ENCODE measurements around the gene PLCD1.

PLCD1 gene

DNA sequence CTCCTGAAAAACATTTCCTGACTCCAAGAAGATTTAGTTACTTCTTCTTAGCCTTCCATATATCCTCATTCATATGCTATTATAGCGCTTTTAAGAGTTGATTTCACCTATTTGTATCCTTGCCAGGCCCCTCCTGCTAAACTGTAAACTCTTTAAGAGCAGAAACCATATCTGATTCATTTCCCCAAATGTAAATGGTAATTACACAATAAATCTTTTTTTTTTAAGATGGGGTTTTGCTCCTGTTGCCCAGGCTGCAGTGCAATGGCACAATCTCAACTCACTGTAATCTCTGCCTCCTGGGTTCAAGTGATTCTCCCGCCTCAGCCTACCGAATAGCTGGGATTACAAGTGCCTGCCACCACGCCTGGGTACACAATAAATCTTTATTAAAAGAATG lies 14.0 kb upstream of the PLCD1 start:
- no peak overlapping the region for H2AK5ac ChIP-seq (ENCODE audit: low read depth, low read length)
- no peak overlapping the region for H3K23ac ChIP-seq (ENCODE audit: low read depth, low read length, poor library complexity)
- H2BK15ac ChIP-seq (ENCODE audit: low read length), result no peak overlapping the region
- no peak overlapping the region for H3K4ac ChIP-seq (ENCODE audit: low read length)
- WGBS, 2 donors (ENCODE audit: extremely low coverage in 2 of 2, insufficient read length in 2 of 2, insufficient replicate concordance in 1 of 2), result no CpG with 5 or more reads among the region's 4 CpGs
- H3K27me3 ChIP-seq (ENCODE audit: control insufficient read depth in 3 of 3, insufficient read depth in 3 of 3, low read depth in 1 of 3, low read length in 3 of 3), result peaks cover 2 to 35% (median 17%) of the 10 kb centered on the region in 3 experiments
- no peak overlapping the region for H3K4me2 ChIP-seq (ENCODE audit: insufficient read depth, low read length, poor library complexity, severe bottlenecking)
- no peak overlapping the region for H2AFZ ChIP-seq (ENCODE audit: low read length)
- no peak for DNase-seq (ENCODE audit: low spot score)
- H2BK12ac ChIP-seq (ENCODE audit: low read length), result no peak overlapping the region
- H3K27ac ChIP-seq (replicated peaks; ENCODE audit: low read length), result no peak overlapping the region
- H3K14ac ChIP-seq (ENCODE audit: low read length), result no peak overlapping the region
- H2BK120ac ChIP-seq (ENCODE audit: low read depth, low read length), result no peak overlapping the region
- H3K18ac ChIP-seq (ENCODE audit: low read length), result no peak overlapping the region
- no peak overlapping the region for H3K4me3 ChIP-seq (ENCODE audit: low read length in 2 of 2)
- no peak overlapping the region for H2BK5ac ChIP-seq (ENCODE audit: low read length)
- H3K36me3 ChIP-seq (replicated peaks in 1 of 2; ENCODE audit: control insufficient read depth in 2 of 2, insufficient read depth in 2 of 2, low read length in 2 of 2), result no peaks in the 10 kb centered on the region
- no peaks in the 10 kb centered on the region for H3K79me1 ChIP-seq (ENCODE audit: low read depth, low read length)
- peaks cover 0 to 3% of the 10 kb centered on the region in 2 donors for H3K4me1 ChIP-seq (ENCODE audit: control insufficient read depth in 2 of 2, insufficient read depth in 1 of 2, low read depth in 1 of 2, low read length in 2 of 2)
- H3K9ac ChIP-seq (ENCODE audit: low read depth, low read length, poor library complexity), result no peak overlapping the region
- no peaks in the 10 kb centered on the region for H3K9me3 ChIP-seq (replicated peaks in 1 of 2; ENCODE audit: control insufficient read depth in 2 of 2, insufficient read depth in 1 of 2, low read depth in 1 of 2, low read length in 2 of 2)
- no peak overlapping the region for H4K8ac ChIP-seq (ENCODE audit: low read depth, low read length)
- no peak overlapping the region for H4K91ac ChIP-seq (ENCODE audit: low read depth, low read length, poor library complexity)

GRCh38 chr3:38040401-38040800 lies 11.0 kb upstream of the PLCD1 start:
- Histone ChIP-seq H3K14ac (ENCODE audit: low read length) (no peak overlapping the region), H3K36me3 (replicated peaks in 1 of 2; ENCODE audit: control insufficient read depth in 2 of 2, insufficient read depth in 2 of 2, low read length in 2 of 2) (no peaks in the 10 kb centered on the region), H4K91ac (ENCODE audit: low read depth, low read length, poor library complexity) (no peak overlapping the region), H3K4me1 (ENCODE audit: control insufficient read depth in 2 of 2, insufficient read depth in 1 of 2, low read depth in 1 of 2, low read length in 2 of 2) (peaks cover 0 to 5% of the 10 kb centered on the region in 2 donors), H3K9me3 (replicated peaks in 1 of 2; ENCODE audit: control insufficient read depth in 2 of 2, insufficient read depth in 1 of 2, low read depth in 1 of 2, low read length in 2 of 2) (no peaks in the 10 kb centered on the region), H3K4me3 (ENCODE audit: low read length in 2 of 2) (no peak overlapping the region), H2BK15ac (ENCODE audit: low read length) (no peak overlapping the region), H3K4ac (ENCODE audit: low read length) (no peak overlapping the region), H2BK120ac (ENCODE audit: low read depth, low read length) (no peak overlapping the region), H3K18ac (ENCODE audit: low read length) (no peak overlapping the region), H3K79me1 (ENCODE audit: low read depth, low read length) (no peaks in the 10 kb centered on the region), H2BK12ac (ENCODE audit: low read length) (no peak overlapping the region), H2AK5ac (ENCODE audit: low read depth, low read length) (no peak overlapping the region), H4K8ac (ENCODE audit: low read depth, low read length) (no peak overlapping the region), H3K9ac (ENCODE audit: low read depth, low read length, poor library complexity) (no peak overlapping the region), H2BK5ac (ENCODE audit: low read length) (no peak overlapping the region), H2AFZ (ENCODE audit: low read length) (no peak overlapping the region), H3K27me3 (ENCODE audit: control insufficient read depth in 3 of 3, insufficient read depth in 3 of 3, low read depth in 1 of 3, low read length in 3 of 3) (peaks cover 2 to 41% (median 17%) of the 10 kb centered on the region in 3 experiments), H3K27ac (replicated peaks; ENCODE audit: low read length) (no peak overlapping the region), H3K4me2 (ENCODE audit: insufficient read depth, low read length, poor library complexity, severe bottlenecking) (no peak overlapping the region), H3K23ac (ENCODE audit: low read depth, low read length, poor library complexity) (no peak overlapping the region)
- no peak for DNase-seq (ENCODE audit: low spot score)
- WGBS, 2 donors (ENCODE audit: extremely low coverage in 2 of 2, insufficient read length in 2 of 2, insufficient replicate concordance in 1 of 2), result no CpG with 5 or more reads among the region's 5 CpGs

GRCh38 chr3:38039899-38040261 lies 10.4 kb upstream of the PLCD1 start:
- Histone ChIP-seq H2BK12ac (ENCODE audit: low read length) (no peak overlapping the region), H3K4me2 (ENCODE audit: insufficient read depth, low read length, poor library complexity, severe bottlenecking) (no peak overlapping the region), H3K79me1 (ENCODE audit: low read depth, low read length) (no peaks in the 10 kb centered on the region), H2BK5ac (ENCODE audit: low read length) (no peak overlapping the region), H3K4me1 (ENCODE audit: control insufficient read depth in 2 of 2, insufficient read depth in 1 of 2, low read depth in 1 of 2, low read length in 2 of 2) (peaks cover 0 to 5% of the 10 kb centered on the region in 2 donors), H3K9ac (ENCODE audit: low read depth, low read length, poor library complexity) (no peak overlapping the region), H3K27me3 (ENCODE audit: control insufficient read depth in 3 of 3, insufficient read depth in 3 of 3, low read depth in 1 of 3, low read length in 3 of 3) (peaks cover 2 to 36% (median 17%) of the 10 kb centered on the region in 3 experiments), H2BK120ac (ENCODE audit: low read depth, low read length) (no peak overlapping the region), H3K23ac (ENCODE audit: low read depth, low read length, poor library complexity) (no peak overlapping the region), H3K27ac (replicated peaks; ENCODE audit: low read length) (no peak overlapping the region), H4K91ac (ENCODE audit: low read depth, low read length, poor library complexity) (no peak overlapping the region), H2AFZ (ENCODE audit: low read length) (no peak overlapping the region), H3K9me3 (replicated peaks in 1 of 2; ENCODE audit: control insufficient read depth in 2 of 2, insufficient read depth in 1 of 2, low read depth in 1 of 2, low read length in 2 of 2) (no peaks in the 10 kb centered on the region), H3K4me3 (ENCODE audit: low read length in 2 of 2) (no peak overlapping the region), H2AK5ac (ENCODE audit: low read depth, low read length) (no peak overlapping the region), H4K8ac (ENCODE audit: low read depth, low read length) (no peak overlapping the region), H3K36me3 (replicated peaks in 1 of 2; ENCODE audit: control insufficient read depth in 2 of 2, insufficient read depth in 2 of 2, low read length in 2 of 2) (no peaks in the 10 kb centered on the region), H3K4ac (ENCODE audit: low read length) (no peak overlapping the region), H3K18ac (ENCODE audit: low read length) (no peak overlapping the region), H2BK15ac (ENCODE audit: low read length) (no peak overlapping the region), H3K14ac (ENCODE audit: low read length) (no peak overlapping the region)
- DNase-seq (ENCODE audit: low spot score), result no peak
- no CpG with 5 or more reads among the region's 11 CpGs for WGBS, 2 donors (ENCODE audit: extremely low coverage in 2 of 2, insufficient read length in 2 of 2, insufficient replicate concordance in 1 of 2)

DNA sequence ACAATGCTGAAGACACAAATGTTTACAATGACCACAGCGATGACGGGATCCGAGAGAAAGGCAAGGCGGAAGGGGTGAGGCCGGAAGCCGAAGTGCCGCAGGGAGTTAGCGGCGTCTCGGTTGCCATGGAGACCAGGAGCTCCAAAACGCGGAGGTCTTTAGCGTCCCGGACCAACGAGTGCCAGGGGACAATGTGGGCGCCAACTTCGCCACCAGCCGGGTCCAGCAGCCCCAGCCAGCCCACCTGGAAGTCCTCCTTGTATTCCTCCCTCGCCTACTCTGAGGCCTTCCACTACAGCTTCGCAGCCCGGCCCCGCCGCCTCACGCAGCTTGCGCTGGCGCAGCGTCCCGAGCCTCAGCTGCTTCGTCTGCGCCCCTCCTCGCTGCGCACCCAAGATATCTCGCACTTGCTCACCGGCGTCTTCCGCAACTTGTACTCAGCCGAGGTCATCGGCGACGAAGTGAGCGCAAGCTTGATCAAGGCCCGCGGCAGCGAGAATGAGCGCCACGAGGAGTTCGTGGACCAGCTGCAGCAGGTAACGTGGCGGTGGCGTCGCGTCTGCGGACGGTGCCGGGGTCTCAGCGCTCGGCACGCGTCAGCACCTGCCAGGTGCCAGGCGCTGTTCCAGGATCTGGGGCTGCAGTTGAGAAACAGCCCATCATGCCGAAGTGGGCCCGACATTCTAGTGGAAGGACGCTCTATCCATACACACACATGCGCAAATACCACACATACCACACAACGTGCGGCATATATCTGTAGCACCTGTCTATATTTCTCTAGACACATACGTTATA lies 9.9 kb upstream of the PLCD1 start, which contains the start of gene DLEC1:
Gene DLEC1, plus strand, starts transcription at position 108 of the 798 bp plus-strand sequence. Its CDS starts 18 bp downstream, at position 126.
- no peaks in the 10 kb centered on the region for H3K9me3 ChIP-seq (replicated peaks in 1 of 2; ENCODE audit: control insufficient read depth in 2 of 2, insufficient read depth in 1 of 2, low read depth in 1 of 2, low read length in 2 of 2)
- no peak within 1 kb of the TSS for H2BK12ac ChIP-seq (ENCODE audit: low read length)
- peaks cover 0 to 5% of the 10 kb centered on the region in 2 donors for H3K4me1 ChIP-seq (ENCODE audit: control insufficient read depth in 2 of 2, insufficient read depth in 1 of 2, low read depth in 1 of 2, low read length in 2 of 2)
- no peak within 1 kb of the TSS for H2BK120ac ChIP-seq (ENCODE audit: low read depth, low read length)
- H3K4me3 ChIP-seq (ENCODE audit: low read length in 2 of 2), result peak within 1 kb of the TSS; percentile 31 to 82
- H3K4me2 ChIP-seq (ENCODE audit: insufficient read depth, low read length, poor library complexity, severe bottlenecking), result peak within 1 kb of the TSS; percentile 95
- no peak within 1 kb of the TSS for H4K8ac ChIP-seq (ENCODE audit: low read depth, low read length)
- H4K91ac ChIP-seq (ENCODE audit: low read depth, low read length, poor library complexity), result no peak within 1 kb of the TSS
- H3K27me3 ChIP-seq (ENCODE audit: control insufficient read depth in 3 of 3, insufficient read depth in 3 of 3, low read depth in 1 of 3, low read length in 3 of 3), result peaks cover 2 to 31% (median 17%) of the 10 kb centered on the region in 3 experiments
- H2AFZ ChIP-seq (ENCODE audit: low read length), result peak within 1 kb of the TSS; percentile 77
- no CpG with 5 or more reads among the region's 67 CpGs for WGBS, 2 donors (ENCODE audit: extremely low coverage in 2 of 2, insufficient read length in 2 of 2, insufficient replicate concordance in 1 of 2)
- no peaks in the 10 kb centered on the region for H3K79me1 ChIP-seq (ENCODE audit: low read depth, low read length)
- no peak within 1 kb of the TSS for H3K27ac ChIP-seq (replicated peaks; ENCODE audit: low read length)
- peak; percentile 64 for DNase-seq (ENCODE audit: low spot score)
- H3K9ac ChIP-seq (ENCODE audit: low read depth, low read length, poor library complexity), result peak within 1 kb of the TSS; percentile 79
- H3K36me3 ChIP-seq (replicated peaks in 1 of 2; ENCODE audit: control insufficient read depth in 2 of 2, insufficient read depth in 2 of 2, low read length in 2 of 2), result no peaks in the 10 kb centered on the region
- no peak within 1 kb of the TSS for H3K4ac ChIP-seq (ENCODE audit: low read length)
- peak within 1 kb of the TSS; percentile 61 for H3K18ac ChIP-seq (ENCODE audit: low read length)
- peak within 1 kb of the TSS; percentile 28 for H3K14ac ChIP-seq (ENCODE audit: low read length)
- H2AK5ac ChIP-seq (ENCODE audit: low read depth, low read length), result no peak within 1 kb of the TSS
- peak within 1 kb of the TSS; percentile 8 for H3K23ac ChIP-seq (ENCODE audit: low read depth, low read length, poor library complexity)
- no peak within 1 kb of the TSS for H2BK15ac ChIP-seq (ENCODE audit: low read length)
- H2BK5ac ChIP-seq (ENCODE audit: low read length), result no peak within 1 kb of the TSS
